Spleen (tissue), 11 donors: ENCODE measurements around the gene EPAS1. TPM values are rescaled to one million over a fixed set of nuclear protein-coding genes. Genes with fewer than 3 reads are reported as not detected.

Source experiments
- DNase-seq: peaks from one replicate; pipeline ENCODE4 v3.0.0-alpha.2; 2020
- H3K27ac ChIP-seq, 8 donors: fragments of 200-600 bp; sonication (generic) in 7 of 8; 1 replicate in 4 of 8; 2 replicates in 4 of 8; pipeline versions ENCODE4 v1.5.0 to v1.8.0; 2016 to 2021; ENCODE audit warnings: inconsistent platforms in 4 of 8, mild to moderate bottlenecking in 4 of 8, moderate library complexity in 1 of 8
- H3K27me3 ChIP-seq, 7 donors: fragments of 200-600 bp; sonication (generic) in 6 of 7; replicated peaks in 1 of 7; 1 replicate in 4 of 7; 2 replicates in 3 of 7; pipeline versions ENCODE4 v1.5.0 to v1.8.0; 2016 to 2021; ENCODE audit warnings: inconsistent platforms in 3 of 7, mild to moderate bottlenecking in 1 of 7
- H3K36me3 ChIP-seq, 6 donors: fragments of 200-600 bp; sonication (generic) in 5 of 6; 1 replicate in 4 of 6; 2 replicates in 2 of 6; pipeline versions ENCODE4 v1.5.0 to v1.8.0; 2016 to 2021; ENCODE audit warnings: inconsistent platforms in 2 of 6
- H3K4me1 ChIP-seq, 6 donors: fragments of 200-600 bp; sonication (generic) in 5 of 6; 1 replicate in 3 of 6; 2 replicates in 3 of 6; pipeline versions ENCODE4 v1.5.0 to v1.8.0; 2016 to 2021; ENCODE audit warnings: inconsistent platforms in 3 of 6
- H3K4me3 ChIP-seq, 8 donors: fragments of 200-600 bp; sonication (generic) in 7 of 8; 1 replicate in 4 of 8; 2 replicates in 4 of 8; pipeline versions ENCODE4 v1.5.0 to v1.8.0; 2016 to 2021; ENCODE audit warnings: inconsistent platforms in 4 of 8, mild to moderate bottlenecking in 4 of 8, moderate library complexity in 2 of 8
- H3K9me3 ChIP-seq, 8 donors: fragments of 200-600 bp; sonication (generic) in 7 of 8; 1 replicate in 4 of 8; 2 replicates in 4 of 8; pipeline versions ENCODE4 v1.5.0 to v1.8.0; 2016 to 2021; ENCODE audit warnings: inconsistent platforms in 4 of 8
- CTCF ChIP-seq, 11 experiments: fragments of 200-600 bp in 7 of 11; fragments of 450-650 bp in 4 of 11; sonication (generic) in 4 of 11; IDR thresholded peaks in 8 of 11; conservative IDR thresholded peaks in 3 of 11; 1 replicate in 7 of 11; 2 replicates in 4 of 11; pipeline versions ENCODE4 v1.4.0 to v1.8.0; 2016 to 2021; ENCODE audit warnings: antibody characterized with exemption in 11 of 11, inconsistent platforms in 4 of 11, mild to moderate bottlenecking in 1 of 11
- POLR2A ChIP-seq, 3 donors: fragments of 450-650 bp; IDR thresholded peaks; one replicate each; pipeline ENCODE4 v1.5.1; 2017; ENCODE audit warnings: antibody characterized with exemption in 3 of 3, mild to moderate bottlenecking in 1 of 3
- POLR2AphosphoS5 ChIP-seq, 3 donors: sonication (generic); formaldehyde crosslinking; IDR thresholded peaks; one replicate each; pipeline ENCODE4 v1.5.1; 2017; ENCODE audit warnings: antibody characterized with exemption in 3 of 3
- WGBS, 5 donors: extraction: QIAGEN DNeasy Blood & Tissue Kit in 3 of 5; methylation state at CpG; one replicate each; pipeline versions ENCODE4 v1.1.5 to v1.1.7; 2013 to 2018; 5-methylcytosine and 5-hydroxymethylcytosine counted together
- intact Hi-C: fragments of 100-400 bp; cut with DNase I; formaldehyde crosslinking; loops from one replicate; pipeline ENCODE4 v1.15.0; 2023; ENCODE audit warnings: low total_unique reads
- polyA plus RNA-seq, 3 donors: library from polyadenylated mRNA; stranded (reverse); fragments of 200-250 nt; gene quantifications; one replicate each; pipeline ENCODE4 v1.2.1, GENCODE V29; 2013
- small RNA-seq, 4 donors: library from RNA; depleted of rRNA; stranded (forward); fragments of <200 nt; gene quantifications; one replicate each; pipeline ENCODE3, GENCODE V24; 2016
- total RNA-seq, 7 donors: library from RNA; depleted of rRNA in 3 of 7; stranded (reverse); fragments of >200 nt in 3 of 7; fragmentation: NEBNext Ultra II Directional in 4 of 7; extraction: Animal tissue kit (Norgen Biotek cat#: 25700) in 4 of 7; gene quantifications; one replicate each; pipeline versions ENCODE4 v1.1.0 to v1.2.1, GENCODE V29; 2016 to 2021
- donor health status: healthy with polysubstance abuse.
- donor health status: DM: no; HTN: no; CAD: no; lungs with moderate emphysema.
- donor health status: DM: no; HTN: no; CAD: no.
- donor health status: Bipolar disorder and iron deficiency.
- donor health status: healthy.
- donor health status: DM: no; HTN: no; CAD: no.
- donor health status: DM: yes; HTN: yes; CAD: no.

EPAS1 gene
- total and polyA plus RNA-seq, 10 donors: 30.5 to 330 (median 213) TPM

GRCh38 chr2:46435353-46435752 lies 138.1 kb downstream of the EPAS1 start:
- Histone ChIP-seq H3K27ac (no peak overlapping the region), H3K27me3 (no peaks in the 10 kb centered on the region), H3K36me3 (no peaks in the 10 kb centered on the region), H3K4me1 (peaks cover 0 to 43% (median 3%) of the 10 kb centered on the region in 6 donors), H3K4me3 (no peak overlapping the region), H3K9me3 (no peaks in the 10 kb centered on the region)
- TF ChIP-seq CTCF (IDR thresholded peaks at IDR 0.05 in 8 of 11, conservative IDR thresholded peaks at IDR 0.05 in 3 of 11): no peak
- no peak for TF ChIP-seq POLR2A (IDR thresholded peaks at IDR 0.05)
- no peak for TF ChIP-seq POLR2AphosphoS5 (IDR thresholded peaks at IDR 0.05)
- DNase-seq: no peak
- intact Hi-C loops: no loop called here

GRCh38 chr2:46435796-46436360 lies 138.7 kb downstream of the EPAS1 start:
- no peaks in the 10 kb centered on the region for H3K27me3 ChIP-seq
- no peaks in the 10 kb centered on the region for H3K9me3 ChIP-seq
- DNase-seq: no peak
- no peaks in the 10 kb centered on the region for H3K36me3 ChIP-seq
- 68 to 85% (median 76%) methylated on average over 4 of the region's 4 CpGs for WGBS, 5 donors
- H3K4me1 ChIP-seq: peaks cover 0 to 43% (median 3%) of the 10 kb centered on the region in 6 donors
- no peak overlapping the region for H3K4me3 ChIP-seq
- no peak overlapping the region for H3K27ac ChIP-seq
- TF ChIP-seq POLR2A (IDR thresholded peaks at IDR 0.05) (no peak), CTCF (IDR thresholded peaks at IDR 0.05 in 8 of 11, conservative IDR thresholded peaks at IDR 0.05 in 3 of 11) (no peak), POLR2AphosphoS5 (IDR thresholded peaks at IDR 0.05) (no peak)
- intact Hi-C loops: no loop called here

Small RNA genes lying within 50 kb of the gene (small RNA-seq; reads per million reads assigned to genes)
- 0 reads per million in 4 donors for gene RF00017

Other genes with a start within 250 kb of the EPAS1 start
- gene TMEM247, start 182.2 kb downstream of the EPAS1 start, total RNA-seq: not detected
- not detected for gene TMEM247, start 182.2 kb downstream of the EPAS1 start, polyA plus RNA-seq
- 100 to 1,000 TPM in 4 of 7 donors, 10 to 100 TPM in 3; 83.4 to 126 (median 110) TPM for gene RHOQ, start 245.1 kb downstream of the EPAS1 start, total RNA-seq
- 10 to 100 TPM; 32.6 to 44.4 (median 33.7) TPM for gene RHOQ, start 245.1 kb downstream of the EPAS1 start, polyA plus RNA-seq
- gene ATP6V1E2, start 245.2 kb downstream of the EPAS1 start, total RNA-seq: 1 to 10 TPM; 2.8 to 6.6 (median 4.8) TPM
- 1 to 10 TPM; 2.6 to 5.5 (median 4.7) TPM for gene ATP6V1E2, start 245.2 kb downstream of the EPAS1 start, polyA plus RNA-seq